Lower leg skin (tissue), 3 donors: Measurements from ENCODE around the gene NAV2.

Experiments
- POLR2A ChIP-seq, 2 donors: fragments of 450-650 bp; IDR thresholded peaks; one replicate each; pipeline ENCODE4 v1.6.1; 2016 to 2017; ENCODE audit warnings: antibody characterized with exemption in 2 of 2, mild to moderate bottlenecking in 1 of 2, moderate library complexity in 1 of 2
- TF ChIP-seq, protein P1 (sequence below), 3 donors: fragments of 450-650 bp; IDR thresholded peaks; one replicate each; pipeline ENCODE4 v1.5.1; 2016; ENCODE audit warnings: antibody characterized with exemption in 3 of 3, mild to moderate bottlenecking in 3 of 3, moderate library complexity in 2 of 3

DNA sequence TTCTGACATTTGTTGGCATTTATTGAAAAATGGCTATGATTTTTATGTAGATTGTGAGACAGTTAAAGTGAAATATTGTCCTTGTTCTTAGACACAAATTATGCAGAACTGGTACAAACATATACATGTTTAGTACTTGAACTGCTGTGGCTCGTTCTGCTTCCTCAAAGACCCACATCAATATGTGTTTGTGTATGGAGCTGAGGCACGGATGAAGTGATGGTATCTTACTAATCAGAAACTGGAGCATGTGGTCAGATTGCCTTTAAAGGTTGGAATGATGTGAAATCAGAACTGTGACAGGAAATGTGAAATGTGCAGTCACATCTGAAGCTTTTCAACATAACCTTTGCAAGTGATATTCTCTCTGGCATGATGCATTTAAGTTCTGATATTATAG lies 130.4 kb downstream of the NAV2 start:
- TF ChIP-seq, protein P1, sequence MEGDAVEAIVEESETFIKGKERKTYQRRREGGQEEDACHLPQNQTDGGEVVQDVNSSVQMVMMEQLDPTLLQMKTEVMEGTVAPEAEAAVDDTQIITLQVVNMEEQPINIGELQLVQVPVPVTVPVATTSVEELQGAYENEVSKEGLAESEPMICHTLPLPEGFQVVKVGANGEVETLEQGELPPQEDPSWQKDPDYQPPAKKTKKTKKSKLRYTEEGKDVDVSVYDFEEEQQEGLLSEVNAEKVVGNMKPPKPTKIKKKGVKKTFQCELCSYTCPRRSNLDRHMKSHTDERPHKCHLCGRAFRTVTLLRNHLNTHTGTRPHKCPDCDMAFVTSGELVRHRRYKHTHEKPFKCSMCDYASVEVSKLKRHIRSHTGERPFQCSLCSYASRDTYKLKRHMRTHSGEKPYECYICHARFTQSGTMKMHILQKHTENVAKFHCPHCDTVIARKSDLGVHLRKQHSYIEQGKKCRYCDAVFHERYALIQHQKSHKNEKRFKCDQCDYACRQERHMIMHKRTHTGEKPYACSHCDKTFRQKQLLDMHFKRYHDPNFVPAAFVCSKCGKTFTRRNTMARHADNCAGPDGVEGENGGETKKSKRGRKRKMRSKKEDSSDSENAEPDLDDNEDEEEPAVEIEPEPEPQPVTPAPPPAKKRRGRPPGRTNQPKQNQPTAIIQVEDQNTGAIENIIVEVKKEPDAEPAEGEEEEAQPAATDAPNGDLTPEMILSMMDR (IDR thresholded peaks at IDR 0.05): no peak
- TF ChIP-seq POLR2A (IDR thresholded peaks at IDR 0.05): no peak
